Dermis blood vessel endothelial cell (primary cell): Measurements from ENCODE around the gene SEMA6B. TPM values are rescaled to one million over a fixed set of nuclear protein-coding genes. Genes with fewer than 3 reads are reported as not detected.
A peak's percentile ranks its signal among the peaks of the same experiment; 100 is the strongest.
"Not testable (repeated sequence)": the region's sequence is repeated elsewhere in the genome, so short reads cannot be mapped to it uniquely, and the experiment has no call there.

ENCODE experiments used
- DNase-seq: peaks from one replicate; pipeline ENCODE4 v3.0.0; 2010
- total RNA-seq: library from RNA; depleted of rRNA; stranded (reverse); fragments of >200 nt; gene quantifications from 2 replicates; pipeline ENCODE4 v1.2.3, GENCODE V29; 2014

Gene SEMA6B
- total RNA-seq = 143 and 209 TPM in 2 replicates

- DNase-seq = peak; percentile 95
Observed at GRCh38 chr19:4559569-4559968, at the start of gene SEMA6B. SEMA6B (minus strand) TSS chr19:4559684; CDS start chr19:4558457, 1,227 bp downstream.

- peak; percentile 49 for DNase-seq
Observed at GRCh38 chr19:4606921-4607678, 47.6 kb upstream of the SEMA6B start.

- no peak for DNase-seq
Observed at GRCh38 chr19:4606181-4606580, 46.7 kb upstream of the SEMA6B start.

- no peak for DNase-seq
Observed at GRCh38 chr19:4604912-4605311, 45.4 kb upstream of the SEMA6B start.

GRCh38 chr19:4602915-4603314 is 43.4 kb upstream of the SEMA6B start:
- no peak for DNase-seq

- DNase-seq = no peak
Observed at GRCh38 chr19:4602173-4602788, 42.8 kb upstream of the SEMA6B start.

- no peak for DNase-seq
Observed at GRCh38 chr19:4600893-4601292, 41.4 kb upstream of the SEMA6B start.

GRCh38 chr19:4600082-4600481 is 40.6 kb upstream of the SEMA6B start:
- no peak for DNase-seq

GRCh38 chr19:4598712-4599111 is 39.2 kb upstream of the SEMA6B start:
- no peak for DNase-seq

- peak; percentile 65 for DNase-seq
Observed at GRCh38 chr19:4597975-4598671, 38.6 kb upstream of the SEMA6B start.

- DNase-seq = no peak
Observed at GRCh38 chr19:4597278-4597974, 37.9 kb upstream of the SEMA6B start.

GRCh38 chr19:4596033-4596904 is 36.8 kb upstream of the SEMA6B start:
- no peak for DNase-seq

- DNase-seq = not testable (repeated sequence)
Observed at GRCh38 chr19:4595158-4595557, 35.7 kb upstream of the SEMA6B start.

- DNase-seq = no peak
Observed at GRCh38 chr19:4594201-4594600, 34.7 kb upstream of the SEMA6B start.

- DNase-seq = no peak
Observed at GRCh38 chr19:4593409-4593851, 33.9 kb upstream of the SEMA6B start.

GRCh38 chr19:4592445-4592844 is 33.0 kb upstream of the SEMA6B start:
- DNase-seq = no peak

- DNase-seq = no peak
Observed at GRCh38 chr19:4591320-4591719, 31.8 kb upstream of the SEMA6B start.

GRCh38 chr19:4590559-4590958 is 31.1 kb upstream of the SEMA6B start:
- no peak for DNase-seq

- DNase-seq = peak; percentile 58
Observed at GRCh38 chr19:4589579-4590410, 30.3 kb upstream of the SEMA6B start.

- DNase-seq = no peak
Observed at GRCh38 chr19:4588291-4588761, 28.8 kb upstream of the SEMA6B start.

- no peak for DNase-seq
Observed at GRCh38 chr19:4587527-4587926, 28.0 kb upstream of the SEMA6B start.
